ENCODE results near the gene CEMIP2. TPM values are rescaled to one million over a fixed set of nuclear protein-coding genes. Genes with fewer than 3 reads are reported as not detected.

CEMIP2 gene
- total and polyA plus RNA-seq, 8 donors = 12.4 to 218 (median 59.8) TPM

- H3K27ac ChIP-seq = peak overlapping the region in 3 of 5 donors; percentile 3 to 46 (median 7)
- WGBS, 5 donors = 54 to 77% (median 61%) methylated on average over 2 of the region's 2 CpGs
- DNase-seq = peak in 1 of 2 donors; percentile 31
Measured at GRCh38 chr9:71793386-71794105, 25.2 kb upstream of the CEMIP2 start.

GRCh38 chr9:71791875-71792274 lies 23.6 kb upstream of the CEMIP2 start:
- Histone ChIP-seq H3K4me3 (no peak overlapping the region), H3K27ac (no peak overlapping the region), H3K27me3 (no peaks in the 10 kb centered on the region), H3K9me3 (no peaks in the 10 kb centered on the region), H3K4me1 (peaks cover 0 to 12% (median 3%) of the 10 kb centered on the region in 4 donors), H3K36me3 (no peaks in the 10 kb centered on the region)
- intact Hi-C loops (cut with DNase I; ENCODE audit: low total_unique reads) = no loop called here
- 75 to 93% (median 93%) methylated on average over 4 of the region's 4 CpGs for WGBS, 5 donors
- no peak for DNase-seq
- TF ChIP-seq POLR2AphosphoS5 (IDR thresholded peaks at IDR 0.05) (no peak), POLR2A (IDR thresholded peaks at IDR 0.05) (no peak), CTCF (IDR thresholded peaks at IDR 0.05) (no peak), EP300 (IDR thresholded peaks at IDR 0.05) (no peak)

More at GRCh38 chr9:71793386-71794105, 25.2 kb upstream of the CEMIP2 start:
- Histone ChIP-seq H3K9me3 (no peaks in the 10 kb centered on the region), H3K27me3 (no peaks in the 10 kb centered on the region), H3K4me3 (no peak overlapping the region), H3K36me3 (no peaks in the 10 kb centered on the region), H3K4me1 (peaks cover 0 to 12% (median 3%) of the 10 kb centered on the region in 4 donors)
- TF ChIP-seq EP300 (IDR thresholded peaks at IDR 0.05) = no peak
- TF ChIP-seq POLR2A (IDR thresholded peaks at IDR 0.05) = no peak
- TF ChIP-seq POLR2AphosphoS5 (IDR thresholded peaks at IDR 0.05) = no peak
- TF ChIP-seq CTCF (IDR thresholded peaks at IDR 0.05) = no peak
- intact Hi-C loops (cut with DNase I; ENCODE audit: low total_unique reads) = no loop called here

- no peak for DNase-seq
- Histone ChIP-seq H3K4me1 (peaks cover 0 to 12% (median 3%) of the 10 kb centered on the region in 4 donors), H3K36me3 (no peaks in the 10 kb centered on the region), H3K27me3 (no peaks in the 10 kb centered on the region), H3K4me3 (no peak overlapping the region), H3K9me3 (no peaks in the 10 kb centered on the region), H3K27ac (no peak overlapping the region)
- intact Hi-C loops (cut with DNase I; ENCODE audit: low total_unique reads) = no loop called here
- 94 to 98% (median 97%) methylated on average over 1 of the region's 1 CpG for WGBS, 5 donors
- TF ChIP-seq CTCF (IDR thresholded peaks at IDR 0.05) (no peak), EP300 (IDR thresholded peaks at IDR 0.05) (no peak), POLR2A (IDR thresholded peaks at IDR 0.05) (no peak), POLR2AphosphoS5 (IDR thresholded peaks at IDR 0.05) (no peak)
Measured at GRCh38 chr9:71790296-71790695, 22.0 kb upstream of the CEMIP2 start.

- Histone ChIP-seq H3K4me3 (no peak overlapping the region), H3K27ac (peak overlapping the region in 4 of 5 donors; percentile 3 to 59 (median 49)), H3K27me3 (no peaks in the 10 kb centered on the region), H3K36me3 (no peaks in the 10 kb centered on the region), H3K9me3 (no peaks in the 10 kb centered on the region), H3K4me1 (no peaks in the 10 kb centered on the region)
- 37 to 52% (median 44%) methylated on average over 9 of the region's 9 CpGs for WGBS, 5 donors
- TF ChIP-seq EP300 (IDR thresholded peaks at IDR 0.05) (no peak), POLR2A (IDR thresholded peaks at IDR 0.05) (no peak), POLR2AphosphoS5 (IDR thresholded peaks at IDR 0.05) (peak in 1 of 3 donors; percentile 64), CTCF (IDR thresholded peaks at IDR 0.05) (no peak)
- intact Hi-C loops (cut with DNase I; ENCODE audit: low total_unique reads) = no loop called here
- DNase-seq = peak; percentile 46 to 80
Measured at GRCh38 chr9:71783120-71783523, 14.8 kb upstream of the CEMIP2 start.
